Activated T-helper 9 cell treated with anti-CD3 and anti-CD28 coated beads, Interleukin-2, amount 50 U/mL, for 16 hours (primary cell): ENCODE data around the gene C9orf57.
"Not testable (repeated sequence)": the region's sequence is repeated elsewhere in the genome, so short reads cannot be mapped to it uniquely, and the experiment has no call there.

Experiments used
- DNase-seq: peaks from one replicate; pipeline ENCODE4 v3.0.0-alpha.2; 2020; ENCODE audit warnings: low read depth

C9orf57 gene, protein sequence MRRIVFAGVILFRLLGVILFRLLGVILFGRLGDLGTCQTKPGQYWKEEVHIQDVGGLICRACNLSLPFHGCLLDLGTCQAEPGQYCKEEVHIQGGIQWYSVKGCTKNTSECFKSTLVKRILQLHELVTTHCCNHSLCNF

DNA sequence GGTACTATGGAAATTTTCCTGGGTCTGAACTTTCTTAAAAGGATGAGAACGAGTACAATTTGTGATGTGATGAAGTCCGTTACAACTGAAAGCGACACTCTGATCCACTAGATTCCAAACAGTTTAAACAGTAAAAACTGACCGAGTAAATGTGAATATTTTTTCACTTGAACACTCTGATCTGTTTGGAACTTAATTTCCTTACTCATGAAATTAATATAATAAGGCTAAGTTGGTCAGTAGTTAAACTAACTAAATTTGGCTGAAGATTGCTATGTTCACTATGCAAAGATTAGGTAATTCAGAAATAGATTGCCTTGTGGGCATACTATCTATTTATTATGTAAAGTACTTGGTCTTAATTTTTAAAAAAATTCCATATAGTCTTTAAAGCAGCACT lies at the start of gene C9orf57:
C9orf57 (minus strand) TSS at position 101 of the 400 bp plus-strand sequence. CDS start 1,282 bp downstream, outside the sequence.
- DNase-seq = no peak

DNA sequence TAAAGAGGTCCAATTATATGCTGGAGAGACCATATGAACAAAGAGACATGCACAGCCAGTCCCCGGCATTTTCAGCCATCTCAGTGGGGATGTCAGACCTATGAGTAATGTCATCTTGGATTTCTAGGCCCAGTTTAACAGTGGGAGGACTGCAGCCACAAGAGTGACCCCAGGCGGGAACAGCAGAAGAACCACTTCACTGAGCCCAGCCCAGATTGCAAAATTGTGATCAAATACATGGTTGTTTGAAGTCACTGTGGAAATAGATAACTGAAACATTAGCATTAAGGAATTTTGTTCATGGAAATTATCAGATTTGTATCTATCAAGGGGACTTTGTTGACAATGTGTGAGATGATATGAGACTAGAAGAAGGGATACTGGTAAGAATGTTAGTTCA lies 42.1 kb upstream of the C9orf57 start:
- DNase-seq = no peak

DNA sequence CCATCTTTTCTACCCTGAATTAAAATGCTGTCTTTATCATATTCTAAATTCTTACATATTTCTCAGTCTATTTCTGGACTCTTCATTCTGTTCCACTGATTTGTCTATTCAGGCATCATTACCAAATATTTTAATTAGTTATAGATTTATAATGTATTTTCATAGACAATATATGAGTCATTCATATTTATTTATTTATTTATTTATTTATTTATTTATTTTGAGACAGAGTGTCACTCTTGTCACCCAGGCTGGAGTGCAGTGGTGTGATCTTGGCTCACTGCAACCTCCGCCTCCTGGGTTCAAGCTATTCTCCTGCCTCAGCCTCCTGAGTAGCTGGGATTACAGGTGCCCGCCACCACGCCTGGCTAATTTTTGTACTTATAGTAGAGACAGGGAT lies 35.1 kb upstream of the C9orf57 start:
- not testable (repeated sequence) for DNase-seq

DNA sequence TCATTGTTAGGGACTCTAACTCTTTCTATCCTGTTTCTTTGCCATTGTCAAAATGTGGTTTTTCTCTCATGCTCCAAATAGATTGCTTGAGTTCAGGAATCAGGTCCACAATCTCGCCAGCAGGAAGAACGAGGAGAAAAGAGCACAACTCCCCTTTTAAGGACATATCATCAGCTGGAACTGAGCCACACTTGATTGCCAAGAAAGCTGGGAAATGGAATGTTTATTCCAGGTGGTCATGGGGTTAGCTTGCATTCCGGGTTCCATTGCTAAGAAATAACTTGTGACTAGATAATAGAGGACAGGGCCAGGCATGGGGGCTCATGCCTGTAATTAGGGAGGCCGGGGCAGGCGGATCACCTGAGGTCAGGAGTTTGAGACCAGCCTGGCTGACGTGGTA lies 32.4 kb upstream of the C9orf57 start:
- DNase-seq = no peak

DNA sequence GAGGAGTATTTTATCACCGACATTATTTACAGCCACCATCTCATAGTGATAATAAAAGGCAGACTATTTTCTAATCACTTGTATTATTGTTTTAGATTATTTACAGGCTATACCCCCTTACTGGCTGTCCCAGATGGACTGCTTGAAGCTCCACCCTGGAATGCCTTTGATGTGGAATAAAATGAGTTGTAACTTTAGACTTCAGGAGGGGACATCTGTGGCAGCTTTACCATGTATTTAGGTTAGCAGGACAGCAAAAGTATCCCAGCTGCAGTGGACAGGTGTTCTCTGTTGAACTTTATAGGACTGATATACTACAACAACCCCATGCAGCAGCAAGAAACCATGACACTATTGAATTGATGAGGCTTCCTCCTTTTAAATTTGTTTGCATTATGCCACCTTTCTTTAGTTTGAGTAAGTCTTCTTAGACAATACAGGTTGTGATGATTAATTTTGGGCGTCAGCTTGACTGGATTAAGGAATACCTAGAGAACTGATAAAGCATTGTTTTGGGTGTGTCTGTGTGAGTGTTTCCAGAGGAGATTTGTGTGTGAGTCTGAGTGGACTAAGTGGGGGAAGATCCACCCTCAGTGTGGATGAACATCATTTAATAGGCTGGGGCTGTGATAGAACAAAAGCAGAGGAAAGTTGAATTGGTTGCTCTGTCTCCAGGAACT lies 29.2 kb upstream of the C9orf57 start:
- DNase-seq = no peak

DNA sequence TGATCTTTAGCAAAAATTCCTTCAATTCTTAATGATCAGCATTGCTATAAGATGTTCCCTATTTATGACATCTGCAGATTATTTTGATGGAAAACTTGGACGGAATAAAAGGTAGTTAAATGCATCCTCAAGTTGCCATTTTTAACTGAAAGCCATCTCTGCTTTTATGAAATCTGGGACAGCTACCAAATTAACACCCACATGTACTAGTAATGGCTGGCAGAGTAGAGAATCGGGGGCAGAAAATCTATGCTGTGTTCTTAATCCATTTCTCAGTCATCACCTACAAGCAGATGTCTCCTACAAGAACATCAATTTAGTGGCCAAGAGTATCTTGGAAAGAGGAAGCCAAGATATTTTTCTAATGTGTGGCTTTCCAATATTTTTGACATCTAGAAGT lies 22.1 kb upstream of the C9orf57 start:
- no peak for DNase-seq

DNA sequence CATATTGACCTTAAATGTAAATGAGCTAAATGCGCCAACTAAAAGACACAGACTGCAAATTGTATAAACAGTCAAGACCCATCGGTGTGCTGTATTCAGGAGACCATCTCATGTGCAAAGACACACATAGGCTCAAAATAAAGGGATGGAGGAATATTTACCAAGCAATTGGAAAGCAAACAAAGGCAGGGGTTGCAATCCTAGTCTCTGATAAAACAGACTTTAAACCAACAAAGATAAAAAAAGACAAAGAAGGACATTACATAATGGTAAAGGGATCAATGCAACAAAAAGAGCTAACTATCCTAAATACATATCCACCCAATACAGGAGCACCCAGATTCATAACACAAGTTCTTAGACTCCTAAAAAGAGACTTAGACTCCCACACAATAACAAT lies 14.3 kb upstream of the C9orf57 start:
- not testable (repeated sequence) for DNase-seq

DNA sequence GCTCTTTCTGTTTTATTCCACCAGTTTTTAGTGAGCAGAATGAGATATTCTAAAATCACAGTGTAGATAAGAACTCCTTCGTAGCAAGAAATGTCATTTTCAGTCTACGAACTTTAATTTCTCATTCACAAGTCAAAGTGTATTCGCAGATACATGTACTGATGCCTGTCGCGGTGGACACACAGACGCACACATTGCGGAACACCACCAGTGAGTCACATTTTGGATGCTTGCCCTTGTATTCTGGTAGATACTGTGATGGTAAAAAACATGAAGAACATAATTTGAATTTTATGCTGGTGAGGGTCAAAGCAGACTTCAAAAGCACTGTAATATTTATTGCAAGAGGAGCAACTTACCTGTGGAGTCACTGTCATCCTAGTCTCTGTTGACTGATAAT lies 4.7 kb upstream of the C9orf57 start:
- DNase-seq = no peak

DNA sequence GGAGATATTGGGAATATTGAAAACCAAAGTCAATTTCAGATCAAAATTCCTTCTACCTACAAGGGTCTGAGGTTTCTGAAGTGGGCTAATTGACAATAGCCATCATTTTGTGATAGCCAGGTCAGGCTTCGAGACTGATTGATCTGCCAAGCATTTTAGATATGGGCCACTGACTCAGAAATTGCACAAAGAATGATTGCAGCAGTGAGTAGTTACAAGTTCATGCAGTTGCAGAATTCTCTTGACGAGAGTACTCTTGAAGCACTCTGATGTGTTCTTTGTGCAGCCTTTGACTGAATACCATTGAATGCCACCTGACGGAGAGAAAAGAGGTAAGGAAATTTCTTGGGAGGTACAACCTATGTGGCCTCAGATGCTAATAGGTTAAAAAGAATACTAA lies 8.3 kb downstream of the C9orf57 start:
- DNase-seq = no peak

DNA sequence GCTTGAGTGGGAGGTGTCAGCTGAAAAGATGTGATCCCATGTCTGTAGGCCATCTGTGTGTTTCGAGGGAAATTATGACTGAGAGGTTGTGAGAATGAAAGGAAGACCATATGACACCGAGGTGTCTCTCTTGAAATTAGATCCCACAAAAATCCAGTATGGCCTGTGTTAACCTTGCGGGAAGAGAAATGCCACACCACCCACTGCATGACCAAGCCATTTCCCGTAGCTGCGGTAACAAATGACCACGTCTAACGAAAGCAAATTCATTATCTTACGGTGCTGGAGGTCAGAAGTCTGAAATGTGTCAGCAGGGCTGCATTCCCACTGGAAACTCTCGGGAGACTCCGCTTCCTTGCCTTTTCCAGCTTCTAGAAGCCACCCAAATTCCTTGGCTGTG lies 11.6 kb downstream of the C9orf57 start:
- DNase-seq = no peak

DNA sequence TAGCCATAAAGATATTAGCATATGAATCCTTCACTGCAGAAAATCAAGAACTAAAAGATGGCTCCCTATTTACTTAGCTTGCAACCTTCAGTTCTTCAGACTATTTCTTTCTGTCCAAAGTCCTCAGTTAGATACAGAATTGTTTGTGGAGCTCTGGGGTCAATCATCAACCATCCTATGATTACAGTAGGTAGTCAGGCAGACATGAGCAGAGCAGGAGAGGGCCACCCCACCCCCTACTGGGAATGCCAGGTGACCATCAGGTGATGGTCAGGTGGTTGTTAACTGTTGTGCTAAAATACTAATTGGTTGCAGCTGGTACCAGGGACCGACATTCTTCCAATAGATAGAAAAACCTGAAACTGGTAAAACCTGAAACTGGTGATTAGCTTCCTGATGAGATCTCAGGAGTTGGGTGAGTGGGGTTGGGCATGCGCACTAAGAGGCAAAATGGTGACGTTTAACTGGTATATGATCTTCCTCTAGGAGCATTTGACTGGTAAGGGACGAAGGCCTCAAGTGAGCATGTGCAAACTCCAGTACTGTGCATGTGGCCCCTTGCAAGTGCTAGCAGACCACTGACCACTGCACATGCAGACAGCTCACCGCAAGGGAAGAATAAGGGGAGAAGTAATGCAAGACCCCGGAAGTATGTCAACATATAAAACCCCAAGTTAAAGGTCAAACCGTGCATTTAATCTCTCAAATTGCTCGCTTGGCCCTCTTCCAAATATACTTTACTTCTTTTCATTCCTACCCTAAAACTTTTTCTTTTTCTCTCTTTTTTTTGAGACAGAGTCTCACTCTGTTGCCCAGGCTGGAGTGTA lies 13.6 kb downstream of the C9orf57 start:
- DNase-seq = no peak

DNA sequence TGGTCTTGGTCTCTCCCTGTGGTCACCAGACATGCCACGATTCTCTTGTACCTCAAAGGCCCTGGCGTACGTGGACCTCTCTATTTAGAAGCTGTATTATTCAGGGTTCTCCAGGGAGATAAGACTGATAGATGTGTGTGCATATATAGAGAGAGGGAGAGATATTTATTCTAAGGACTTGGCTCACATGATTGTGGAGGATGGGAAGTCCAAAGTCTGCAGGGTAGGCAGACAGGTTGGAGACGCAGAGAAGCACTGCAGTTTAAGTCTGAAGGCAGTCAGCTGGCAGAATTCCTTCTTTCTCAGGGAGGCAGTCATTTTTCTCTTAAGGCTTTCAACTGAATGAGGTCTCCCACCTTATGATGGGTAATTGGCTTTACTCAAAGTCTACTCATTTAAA lies 16.3 kb downstream of the C9orf57 start:
- DNase-seq = no peak

DNA sequence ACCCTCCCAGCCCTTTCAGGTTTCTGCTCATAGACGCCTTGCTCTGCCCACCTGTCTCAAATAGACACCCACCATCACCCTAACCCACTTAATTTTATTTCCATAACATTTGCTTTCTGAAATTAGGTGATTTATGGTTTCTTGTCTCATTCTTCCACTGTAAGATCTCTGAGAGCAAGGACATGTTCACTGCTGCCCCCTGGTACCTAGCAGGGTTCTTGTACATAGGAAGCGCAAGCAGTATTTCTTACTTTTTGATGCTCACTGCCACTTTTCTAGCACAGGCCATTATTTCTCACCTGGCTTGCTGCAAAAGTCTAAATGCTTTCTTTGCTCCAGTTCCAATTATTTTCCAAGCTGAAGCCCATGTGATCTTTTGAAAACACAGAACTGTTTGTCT lies 16.8 kb downstream of the C9orf57 start:
- no peak for DNase-seq

DNA sequence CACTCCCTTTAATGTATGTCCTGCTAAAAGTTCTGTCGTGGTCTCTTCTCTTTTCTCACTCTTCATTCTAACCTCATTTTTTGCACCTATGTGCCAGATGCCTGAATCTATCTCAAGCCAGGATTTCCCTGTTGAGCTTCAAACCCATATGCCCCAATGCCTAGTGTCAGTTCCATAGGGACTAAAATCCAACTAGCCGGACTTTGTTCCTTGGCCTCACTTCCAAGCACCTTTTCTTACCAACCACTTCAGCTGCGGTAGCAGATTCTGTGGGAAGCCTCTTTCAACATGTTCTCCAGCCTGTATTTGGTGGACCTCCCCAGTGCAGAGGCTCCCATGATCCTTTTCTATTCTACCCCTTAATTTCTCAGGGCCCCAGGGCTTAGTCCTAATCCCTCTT lies 17.5 kb downstream of the C9orf57 start:
- DNase-seq = no peak

DNA sequence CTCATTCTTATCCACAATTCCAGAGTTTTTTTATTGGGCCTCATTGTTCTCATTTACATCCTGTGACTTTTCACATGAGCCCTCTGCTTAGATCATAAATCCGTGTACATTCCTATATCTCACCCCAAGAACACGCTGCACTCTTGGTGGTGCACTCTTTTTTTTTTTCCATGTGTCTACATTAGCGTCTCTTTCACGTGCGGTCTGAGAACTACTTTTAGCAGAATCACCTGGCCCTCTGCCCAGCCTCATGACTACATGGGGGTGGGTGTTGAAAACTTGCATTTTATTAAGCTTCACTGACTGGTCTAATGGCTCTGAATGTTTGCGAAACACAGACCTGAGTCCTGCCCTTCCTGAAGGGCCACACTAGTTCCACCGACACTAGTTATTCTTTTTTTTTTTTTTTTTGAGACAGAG lies 18.6 kb downstream of the C9orf57 start:
- no peak for DNase-seq

DNA sequence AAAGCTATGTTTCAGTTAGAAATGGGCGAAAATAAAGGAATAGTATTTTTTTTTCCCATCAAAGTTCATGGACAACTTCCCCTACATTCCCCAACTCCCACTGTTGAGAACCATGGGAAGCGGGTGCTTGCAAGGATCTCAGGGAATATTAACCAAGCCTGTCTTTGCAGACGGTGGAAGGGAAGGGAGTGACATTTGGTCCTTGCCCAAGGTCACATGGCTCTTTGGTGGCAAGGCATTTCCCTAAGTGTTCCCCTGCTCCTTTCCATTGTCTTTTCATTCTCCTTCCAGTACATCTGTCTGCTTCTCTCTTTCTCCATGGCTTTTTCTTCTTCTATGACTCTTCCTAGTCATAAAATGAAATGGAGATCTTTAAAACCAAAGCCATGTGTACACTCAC lies 19.0 kb downstream of the C9orf57 start:
- DNase-seq = no peak

DNA sequence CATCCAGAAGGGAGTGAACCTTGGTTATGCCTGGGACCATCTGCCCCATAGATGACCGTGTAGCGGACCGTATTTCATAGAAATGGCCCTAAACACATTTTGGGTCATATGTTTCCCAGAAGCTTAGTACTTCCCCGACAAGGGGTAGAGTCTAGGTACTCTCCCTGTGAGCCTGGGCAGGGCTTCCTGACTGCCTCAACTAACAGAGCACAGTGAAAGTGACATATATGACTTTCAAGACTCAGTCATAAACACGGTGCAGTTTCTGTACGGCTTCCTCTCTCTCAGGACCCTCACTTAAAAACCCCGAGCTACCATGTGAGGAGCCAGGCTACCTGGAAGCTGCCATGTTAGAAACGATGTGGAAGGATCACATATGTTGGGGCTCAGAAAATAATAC lies 20.9 kb downstream of the C9orf57 start:
- DNase-seq = no peak

DNA sequence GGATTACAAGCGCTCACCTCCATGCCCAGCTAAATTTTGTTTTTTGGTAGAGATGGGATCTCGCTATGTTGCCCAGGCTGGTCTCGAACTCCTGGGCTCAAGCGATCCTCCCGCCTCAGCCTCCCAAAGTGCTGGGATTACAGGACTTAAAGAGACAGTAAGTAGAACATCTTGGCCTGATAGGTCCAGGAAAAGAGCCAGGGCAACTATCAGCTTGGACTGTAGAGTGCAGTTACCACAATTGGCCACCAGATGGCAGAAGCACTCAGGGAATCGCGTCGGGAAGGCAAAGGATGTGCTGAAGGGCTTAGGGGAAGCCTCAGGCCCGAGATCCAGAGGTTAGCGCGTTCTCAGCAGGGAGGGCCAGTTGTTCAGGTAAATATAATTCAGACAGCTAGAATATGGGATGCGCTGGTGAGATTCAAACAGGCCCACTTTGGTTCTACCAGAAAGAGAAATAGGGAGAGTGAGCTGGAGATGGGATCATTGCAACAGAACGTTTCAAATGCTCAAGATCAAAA lies 21.5 kb downstream of the C9orf57 start:
- DNase-seq = peak; percentile 40

DNA sequence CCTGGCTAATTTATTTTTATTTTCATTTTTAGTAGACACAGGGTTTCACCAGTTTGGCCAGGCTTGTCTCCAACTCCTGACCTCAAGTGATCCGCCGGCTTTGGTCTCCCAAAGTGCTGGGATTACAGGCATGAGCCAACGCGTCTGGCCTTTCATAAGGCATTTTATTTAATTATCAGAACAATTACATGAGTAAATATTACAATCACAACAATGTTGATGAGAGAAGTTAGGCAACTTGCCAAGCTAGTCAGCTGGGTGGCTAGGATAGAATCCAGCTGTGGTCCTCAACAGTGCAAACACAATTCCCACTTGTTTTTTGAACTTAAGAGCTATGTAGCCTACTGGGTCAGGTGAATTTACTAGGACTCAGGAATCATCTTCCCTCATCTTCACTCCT lies 22.0 kb downstream of the C9orf57 start:
- no peak for DNase-seq

DNA sequence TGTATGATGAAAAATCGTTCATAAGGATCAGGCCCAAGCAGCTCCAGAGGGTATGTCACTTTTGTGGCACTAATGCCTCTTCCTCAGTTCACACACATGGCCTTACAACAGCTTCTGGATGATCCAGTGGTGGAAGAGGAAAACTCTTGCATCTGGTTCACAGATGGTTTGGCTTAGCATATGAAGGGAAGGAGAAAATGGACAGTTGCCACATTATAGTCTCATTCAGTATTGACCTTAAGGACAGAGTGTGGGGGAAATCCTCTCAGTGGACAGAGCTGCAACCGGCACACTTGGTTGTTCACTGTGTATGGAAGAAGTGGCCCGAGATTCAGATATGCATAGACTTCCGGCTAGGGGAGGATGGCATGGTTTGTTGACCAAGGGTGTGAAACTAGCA lies 22.8 kb downstream of the C9orf57 start:
- DNase-seq = no peak

DNA sequence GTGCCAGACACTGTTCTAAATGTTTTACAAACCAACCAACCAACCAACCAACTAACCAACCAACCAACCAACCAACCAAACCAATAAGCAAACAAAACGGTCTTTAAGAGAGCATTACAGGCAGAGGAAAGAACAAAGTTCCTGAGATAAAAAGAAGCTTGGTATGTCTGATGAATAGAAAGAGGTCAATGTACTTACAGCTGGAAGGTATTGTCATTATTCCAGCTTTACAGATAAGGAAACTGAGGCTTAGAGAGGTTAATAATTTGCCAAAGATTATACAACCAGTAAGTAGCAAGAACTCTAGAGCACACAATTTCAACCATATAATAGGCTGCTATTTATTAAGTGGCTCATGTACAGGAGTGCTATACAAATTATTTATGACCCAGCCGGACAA lies 29.6 kb downstream of the C9orf57 start:
- DNase-seq = no peak

DNA sequence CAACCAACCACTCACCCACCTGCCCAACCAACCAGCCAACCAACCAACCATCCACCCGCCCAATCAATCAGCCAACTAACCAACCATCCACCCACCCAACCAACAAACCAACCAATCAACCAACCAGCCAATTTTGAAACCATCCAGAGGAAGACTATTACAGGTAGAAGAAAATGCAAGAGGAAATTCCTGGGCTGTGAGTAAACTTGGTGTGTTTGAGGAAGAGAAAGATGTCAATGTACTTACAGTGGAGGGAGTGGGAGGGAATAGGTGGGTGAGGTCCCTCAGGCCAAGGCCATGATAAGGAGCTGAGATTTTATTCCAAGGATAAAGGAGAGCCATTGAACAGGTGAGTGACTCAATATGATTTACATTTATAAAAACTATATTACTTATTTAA lies 30.4 kb downstream of the C9orf57 start:
- DNase-seq = no peak

DNA sequence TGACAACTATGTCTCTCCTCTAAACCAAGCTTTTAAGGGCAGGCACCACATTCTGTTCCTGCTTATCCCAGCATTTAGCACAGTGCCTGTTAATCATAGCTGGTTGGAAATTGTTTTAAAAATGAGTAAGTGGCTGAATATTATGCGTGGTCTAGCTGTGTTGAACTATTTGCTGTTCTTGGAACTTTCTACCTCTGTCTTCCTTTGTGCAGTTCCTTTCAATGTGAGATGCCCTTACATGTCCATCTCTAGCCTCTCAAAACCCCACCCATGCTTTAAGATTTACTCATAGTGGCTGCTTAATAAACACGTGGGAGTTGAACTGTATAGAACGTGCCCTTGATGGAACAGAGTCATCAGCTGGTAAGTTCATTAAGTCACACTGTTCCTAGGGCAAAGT lies 34.5 kb downstream of the C9orf57 start:
- no peak for DNase-seq
